Ovary (tissue), 9 donors: ENCODE results near the gene SCFD1. TPM values are rescaled to one million over a fixed set of nuclear protein-coding genes. Genes with fewer than 3 reads are reported as not detected.

Experiments used
- DNase-seq, 5 donors: peaks; one replicate each; pipeline ENCODE4 v3.0.0-alpha.2; 2019 to 2020
- H3K27ac ChIP-seq, 2 donors: fragments of 200-600 bp; one replicate each; pipeline versions ENCODE4 v1.5.1 to v1.8.0; 2019 to 2022
- H3K27me3 ChIP-seq: fragments of 200-600 bp; one replicate; pipeline ENCODE4 v1.8.0; 2022
- H3K36me3 ChIP-seq: fragments of 200-600 bp; sonication (generic); one replicate; pipeline ENCODE4 v1.5.1; 2019
- H3K4me1 ChIP-seq: one replicate; pipeline ENCODE4 v1.8.1; 2013; ENCODE audit warnings: mild to moderate bottlenecking, moderate library complexity; ENCODE audit not compliant: insufficient read depth
- H3K4me3 ChIP-seq: fragments of 200-600 bp; sonication (generic); one replicate; pipeline ENCODE4 v1.5.1; 2017
- H3K9me3 ChIP-seq, 2 donors: fragments of 200-600 bp in 1 of 2; sonication (generic) in 1 of 2; one replicate each; pipeline versions ENCODE4 v1.5.1 to v1.8.1; 2013 to 2019; ENCODE audit warnings: mild to moderate bottlenecking in 1 of 2, moderate library complexity in 1 of 2
- EP300 ChIP-seq: sonication (generic); formaldehyde crosslinking; IDR thresholded peaks from one replicate; pipeline ENCODE4 v1.6.1; 2017; ENCODE audit warnings: antibody characterized with exemption
- POLR2A ChIP-seq: fragments of 450-650 bp; IDR thresholded peaks from one replicate; pipeline ENCODE4 v1.6.1; 2017; ENCODE audit warnings: antibody characterized with exemption, mild to moderate bottlenecking, moderate library complexity
- WGBS, 3 donors: extraction: QIAGEN DNeasy Blood & Tissue Kit in 1 of 3; methylation state at CpG; one replicate each; pipeline versions ENCODE4 v1.1.5 to v1.1.7; 2013 to 2017; 5-methylcytosine and 5-hydroxymethylcytosine counted together
- intact Hi-C, 4 donors: fragments of 100-400 bp; cut with DNase I; formaldehyde crosslinking; loops; one replicate each; pipeline versions ENCODE4 v1.11.0 to v1.15.1; 2022 to 2023
- polyA plus RNA-seq, 2 donors: library from polyadenylated mRNA; stranded (reverse); fragments of 200-250 nt in 1 of 2; fragments of 350-450 nt in 1 of 2; fragmentation: Illumina TruSeq in 1 of 2; extraction: RNeasy Lipid Tissue Mini Kit (QIAGEN cat#74804) in 1 of 2; gene quantifications; one replicate each; pipeline ENCODE4 v1.2.3, GENCODE V29; 2013 to 2014
- total RNA-seq, 7 donors: library from RNA; depleted of rRNA in 2 of 7; stranded (reverse); fragments of >200 nt in 2 of 7; fragmentation: NEBNext Ultra II Directional in 3 of 7; extraction: Animal tissue kit (Norgen Biotek cat#: 25700) in 3 of 7; gene quantifications; one replicate each; pipeline versions ENCODE4 v1.1.0 to v1.2.4, GENCODE V29; 2016 to 2023
- TF ChIP-seq, protein P1 (sequence below), 3 donors: fragments of 450-650 bp in 2 of 3; fragments of 200-600 bp in 1 of 3; IDR thresholded peaks; one replicate each; pipeline versions ENCODE4 v1.5.1 to v1.8.0; 2016 to 2022; ENCODE audit warnings: antibody characterized with exemption in 3 of 3, mild to moderate bottlenecking in 1 of 3
- donor health status: DM: no; HTN: no; CAD: no; lungs with moderate emphysema.
- donor health status: DM: no; HTN: no; CAD: no.
- donor health status: Bipolar disorder and iron deficiency.
- donor health status: DM: yes; HTN: yes; CAD: no.
- donor health status: DM: no; HTN: no; CAD: no.
- donor health status: DM: yes; HTN: yes; CAD: no.

The SCFD1 gene
- total and polyA plus RNA-seq, 9 donors: 29.3 to 89.2 (median 59.8) TPM

- no peaks in the 10 kb centered on the region for H3K36me3 ChIP-seq
- no peak overlapping the region for H3K4me3 ChIP-seq
- TF ChIP-seq EP300: no peak
- TF ChIP-seq, protein P1, sequence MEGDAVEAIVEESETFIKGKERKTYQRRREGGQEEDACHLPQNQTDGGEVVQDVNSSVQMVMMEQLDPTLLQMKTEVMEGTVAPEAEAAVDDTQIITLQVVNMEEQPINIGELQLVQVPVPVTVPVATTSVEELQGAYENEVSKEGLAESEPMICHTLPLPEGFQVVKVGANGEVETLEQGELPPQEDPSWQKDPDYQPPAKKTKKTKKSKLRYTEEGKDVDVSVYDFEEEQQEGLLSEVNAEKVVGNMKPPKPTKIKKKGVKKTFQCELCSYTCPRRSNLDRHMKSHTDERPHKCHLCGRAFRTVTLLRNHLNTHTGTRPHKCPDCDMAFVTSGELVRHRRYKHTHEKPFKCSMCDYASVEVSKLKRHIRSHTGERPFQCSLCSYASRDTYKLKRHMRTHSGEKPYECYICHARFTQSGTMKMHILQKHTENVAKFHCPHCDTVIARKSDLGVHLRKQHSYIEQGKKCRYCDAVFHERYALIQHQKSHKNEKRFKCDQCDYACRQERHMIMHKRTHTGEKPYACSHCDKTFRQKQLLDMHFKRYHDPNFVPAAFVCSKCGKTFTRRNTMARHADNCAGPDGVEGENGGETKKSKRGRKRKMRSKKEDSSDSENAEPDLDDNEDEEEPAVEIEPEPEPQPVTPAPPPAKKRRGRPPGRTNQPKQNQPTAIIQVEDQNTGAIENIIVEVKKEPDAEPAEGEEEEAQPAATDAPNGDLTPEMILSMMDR (IDR thresholded peaks at IDR 0.05): no peak
- TF ChIP-seq POLR2A: no peak
- intact Hi-C loops: no loop called here
- no peaks in the 10 kb centered on the region for H3K9me3 ChIP-seq
- no peak for DNase-seq
- H3K27me3 ChIP-seq: no peaks in the 10 kb centered on the region
- H3K27ac ChIP-seq: no peak overlapping the region
- H3K4me1 ChIP-seq: peaks cover 3% of the 10 kb centered on the region
Measured at GRCh38 chr14:30585204-30585603, 36.9 kb upstream of the SCFD1 start.

- WGBS, 3 donors: 43 to 50% (median 49%) methylated on average over 3 of the region's 3 CpGs
- H3K4me1 ChIP-seq: no peaks in the 10 kb centered on the region
Measured at GRCh38 chr14:30587141-30587540, 35.0 kb upstream of the SCFD1 start.

DNA sequence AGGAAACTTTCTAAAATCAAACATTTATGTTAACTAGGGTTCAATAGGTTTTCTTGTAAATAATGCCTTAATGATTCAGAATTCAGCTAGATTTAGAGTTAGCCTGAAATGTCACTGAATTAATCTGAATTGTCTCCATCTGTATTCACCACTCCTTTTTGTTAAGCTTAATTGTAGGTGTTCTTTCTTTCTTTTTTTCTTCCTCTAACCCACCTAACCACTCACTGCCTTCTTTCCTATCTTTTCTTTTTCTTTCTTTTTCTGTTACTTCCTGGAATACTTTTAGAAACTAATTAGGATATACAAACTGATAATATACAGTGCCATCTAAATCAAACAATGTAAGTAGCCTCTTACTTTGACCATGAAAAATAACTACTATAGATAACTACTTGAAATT is 33.2 kb upstream of the SCFD1 start:
- no peaks in the 10 kb centered on the region for H3K36me3 ChIP-seq
- intact Hi-C loops: no loop called here
- no peaks in the 10 kb centered on the region for H3K9me3 ChIP-seq
- DNase-seq: no peak
- no peaks in the 10 kb centered on the region for H3K27me3 ChIP-seq
- no peak overlapping the region for H3K4me3 ChIP-seq
- H3K4me1 ChIP-seq: no peaks in the 10 kb centered on the region
- TF ChIP-seq, protein P1 (IDR thresholded peaks at IDR 0.05): no peak
- TF ChIP-seq EP300 (no peak), POLR2A (no peak)
- no peak overlapping the region for H3K27ac ChIP-seq

More at GRCh38 chr14:30587141-30587540, 35.0 kb upstream of the SCFD1 start:
- TF ChIP-seq POLR2A: no peak
- TF ChIP-seq EP300: no peak
- TF ChIP-seq, protein P1 (IDR thresholded peaks at IDR 0.05): no peak
- no peaks in the 10 kb centered on the region for H3K27me3 ChIP-seq
- no peaks in the 10 kb centered on the region for H3K9me3 ChIP-seq
- H3K4me3 ChIP-seq: no peak overlapping the region
- intact Hi-C loops: no loop called here
- H3K27ac ChIP-seq: no peak overlapping the region
- no peak for DNase-seq
- no peaks in the 10 kb centered on the region for H3K36me3 ChIP-seq

- Histone ChIP-seq H3K27me3 (no peaks in the 10 kb centered on the region), H3K27ac (no peak overlapping the region), H3K4me3 (no peak overlapping the region), H3K9me3 (no peaks in the 10 kb centered on the region), H3K4me1 (no peaks in the 10 kb centered on the region), H3K36me3 (no peaks in the 10 kb centered on the region)
- TF ChIP-seq, protein P1 (IDR thresholded peaks at IDR 0.05): no peak
- TF ChIP-seq POLR2A (no peak), EP300 (no peak)
- no peak for DNase-seq
- WGBS, 3 donors: 65 to 71% (median 71%) methylated on average over 1 of the region's 1 CpG
- intact Hi-C loops: no loop called here
Measured at GRCh38 chr14:30596935-30597334, 25.2 kb upstream of the SCFD1 start.

DNA sequence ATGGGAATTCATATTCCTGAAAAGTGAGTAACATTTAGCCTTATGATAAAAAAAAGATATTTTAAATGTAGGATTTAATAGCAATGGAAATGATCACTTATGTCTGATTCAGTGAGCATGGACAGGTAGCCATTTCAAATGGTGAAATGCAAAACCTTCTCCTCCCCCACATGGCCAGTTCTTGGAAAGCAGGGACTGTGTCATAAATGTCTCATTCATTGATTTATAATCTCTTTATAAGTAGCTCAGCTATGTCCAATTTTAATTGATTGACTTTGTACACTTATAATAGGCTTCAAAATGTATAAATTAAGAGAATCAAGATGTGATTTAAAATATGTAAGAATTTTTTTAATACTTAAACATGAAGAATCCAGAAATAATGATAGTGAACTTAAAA is 24.6 kb upstream of the SCFD1 start:
- intact Hi-C loops: no loop called here
- TF ChIP-seq, protein P1 (IDR thresholded peaks at IDR 0.05): no peak
- TF ChIP-seq POLR2A (no peak), EP300 (no peak)
- H3K27ac ChIP-seq: no peak overlapping the region
- no peaks in the 10 kb centered on the region for H3K9me3 ChIP-seq
- no peak overlapping the region for H3K4me3 ChIP-seq
- no peak for DNase-seq
- no peaks in the 10 kb centered on the region for H3K4me1 ChIP-seq
- no peaks in the 10 kb centered on the region for H3K36me3 ChIP-seq
- H3K27me3 ChIP-seq: no peaks in the 10 kb centered on the region
